Prostate gland (tissue), 2 donors: ENCODE results near the gene FGF22.

Experiments
- CTCF ChIP-seq, 4 experiments: fragments of 200-600 bp in 2 of 4; fragments of 450-650 bp in 2 of 4; sonication (generic) in 2 of 4; IDR thresholded peaks; 1 replicate in 3 of 4; 2 replicates in 1 of 4; pipeline ENCODE4 v1.5.1; 2016 to 2019; ENCODE audit warnings: antibody characterized with exemption in 4 of 4, mild to moderate bottlenecking in 2 of 4, moderate library complexity in 2 of 4
- POLR2AphosphoS5 ChIP-seq: sonication (generic); formaldehyde crosslinking; IDR thresholded peaks from one replicate; pipeline ENCODE4 v1.6.1; 2017; ENCODE audit warnings: antibody characterized with exemption

GRCh38 chr19:601310-601709 is 38.4 kb upstream of the FGF22 start:
- no peak for TF ChIP-seq CTCF (IDR thresholded peaks at IDR 0.05)
- no peak for TF ChIP-seq POLR2AphosphoS5
